Heart left ventricle (tissue), 13 donors: ENCODE measurements around the gene MAML2.

Experiments used
- POLR2A ChIP-seq, 2 donors: fragments of 450-650 bp; IDR thresholded peaks; one replicate each; pipeline ENCODE4 v1.6.1; 2017; ENCODE audit warnings: antibody characterized with exemption in 2 of 2, mild to moderate bottlenecking in 2 of 2, moderate library complexity in 2 of 2
- TF ChIP-seq, protein P1 (sequence below), 12 donors: fragments of 200-600 bp; sonication (generic) in 4 of 12; IDR thresholded peaks; one replicate each; pipeline versions ENCODE4 v1.5.0 to v1.8.0; 2018 to 2022; ENCODE audit warnings: antibody characterized with exemption in 12 of 12, mild to moderate bottlenecking in 5 of 12
- donor health status: ischemic (EF 13 %, LVEDD 7.1; RV severe dilation, severe dysfunction).
- donor health status: DM: no; HTN: yes; CAD: no.
- donor health status: DM: no; HTN: no; CAD: no.
- donor health status: ischemic (EF 25% LVEDD 6.9; RV normal size, moderate dysfunction).
- donor health status: ischemic (EF 25% LVEDD 5.7; RV mildly dilated, moderate dysfunction).
- donor health status: ischemic (EF 35%, LVEDD 5.7; RV mildly dilated, moderate dysfunction).
- donor health status: nonischemic (EF 11% LVEDD 7.7; RV severe dilation, severe dysfunction).
- donor health status: DM: yes; HTN: yes; CAD: no.
- donor health status: PGD.
- donor health status: ischemic (EF 29% LVEDD 5.4; RV normal size, mild dysfunction).
- donor health status: nonischemic (EF 23%, LVEDD 6.1; RV moderate dilation, normal function).

DNA sequence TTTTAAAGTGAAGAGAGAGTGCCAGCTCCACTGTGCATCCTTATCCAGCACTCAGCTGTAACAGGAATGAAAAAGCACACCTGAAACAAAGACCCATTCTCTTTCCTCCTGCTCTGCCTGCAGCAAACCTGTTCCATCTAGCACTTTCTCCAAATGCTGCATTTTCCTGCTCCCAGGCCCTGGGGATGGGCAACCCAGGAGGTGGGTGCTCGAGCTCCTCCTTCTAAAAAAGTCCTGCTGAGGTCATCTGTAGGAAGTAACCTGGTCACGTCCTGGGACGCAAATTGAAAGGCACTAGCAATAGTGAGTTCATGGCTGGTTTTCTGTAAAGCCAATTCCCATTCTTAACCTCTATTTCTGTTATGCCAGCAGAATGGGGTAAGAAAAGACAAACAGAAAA is 173.7 kb downstream of the MAML2 start:
- TF ChIP-seq, protein P1, sequence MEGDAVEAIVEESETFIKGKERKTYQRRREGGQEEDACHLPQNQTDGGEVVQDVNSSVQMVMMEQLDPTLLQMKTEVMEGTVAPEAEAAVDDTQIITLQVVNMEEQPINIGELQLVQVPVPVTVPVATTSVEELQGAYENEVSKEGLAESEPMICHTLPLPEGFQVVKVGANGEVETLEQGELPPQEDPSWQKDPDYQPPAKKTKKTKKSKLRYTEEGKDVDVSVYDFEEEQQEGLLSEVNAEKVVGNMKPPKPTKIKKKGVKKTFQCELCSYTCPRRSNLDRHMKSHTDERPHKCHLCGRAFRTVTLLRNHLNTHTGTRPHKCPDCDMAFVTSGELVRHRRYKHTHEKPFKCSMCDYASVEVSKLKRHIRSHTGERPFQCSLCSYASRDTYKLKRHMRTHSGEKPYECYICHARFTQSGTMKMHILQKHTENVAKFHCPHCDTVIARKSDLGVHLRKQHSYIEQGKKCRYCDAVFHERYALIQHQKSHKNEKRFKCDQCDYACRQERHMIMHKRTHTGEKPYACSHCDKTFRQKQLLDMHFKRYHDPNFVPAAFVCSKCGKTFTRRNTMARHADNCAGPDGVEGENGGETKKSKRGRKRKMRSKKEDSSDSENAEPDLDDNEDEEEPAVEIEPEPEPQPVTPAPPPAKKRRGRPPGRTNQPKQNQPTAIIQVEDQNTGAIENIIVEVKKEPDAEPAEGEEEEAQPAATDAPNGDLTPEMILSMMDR (IDR thresholded peaks at IDR 0.05): no peak
- no peak for TF ChIP-seq POLR2A (IDR thresholded peaks at IDR 0.05)
